Measurements from ENCODE around the gene FBXL3.

Gene FBXL3

GRCh38 chr13:77038907-77039480 lies 12.0 kb upstream of the FBXL3 start:
- TF ChIP-seq CTCF (conservative IDR thresholded peaks at IDR 0.05) (no peak), ZFX (IDR thresholded peaks at IDR 0.05) (no peak)

DNA sequence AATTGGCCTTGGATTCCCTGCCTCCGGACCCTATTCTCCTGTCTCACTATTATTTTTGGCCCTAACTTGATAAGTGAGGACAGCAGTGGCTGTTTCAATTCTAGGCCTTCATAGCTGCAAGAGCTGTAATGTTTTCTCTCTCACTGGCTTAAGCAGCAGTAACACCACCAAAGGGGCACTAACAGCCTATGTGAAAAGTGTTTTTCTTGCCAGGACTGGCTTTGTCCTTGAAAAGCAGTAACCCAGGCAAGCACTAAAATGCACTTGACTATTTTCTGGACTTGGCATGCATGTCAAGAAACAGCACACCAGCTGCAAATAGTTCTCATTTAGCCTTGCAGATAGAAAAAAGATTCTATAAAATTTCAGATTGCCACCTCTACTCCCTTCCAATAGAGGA lies 9.3 kb upstream of the FBXL3 start:
- TF ChIP-seq CTCF (conservative IDR thresholded peaks at IDR 0.05) (no peak), ZFX (IDR thresholded peaks at IDR 0.05) (no peak)
- H3K27ac ChIP-seq: no peak overlapping the region

More at GRCh38 chr13:77038907-77039480, 12.0 kb upstream of the FBXL3 start:
- H3K27ac ChIP-seq: no peak overlapping the region

- TF ChIP-seq CTCF (conservative IDR thresholded peaks at IDR 0.05): no peak
- peak overlapping the region; percentile 47 for H3K27ac ChIP-seq
Observed at GRCh38 chr13:77034881-77035280, 7.9 kb upstream of the FBXL3 start.

GRCh38 chr13:77033717-77034302 lies 6.9 kb upstream of the FBXL3 start:
- TF ChIP-seq ZFX (IDR thresholded peaks at IDR 0.05) (no peak), CTCF (conservative IDR thresholded peaks at IDR 0.05) (no peak)
- peak overlapping the region; percentile 55 for H3K27ac ChIP-seq

DNA sequence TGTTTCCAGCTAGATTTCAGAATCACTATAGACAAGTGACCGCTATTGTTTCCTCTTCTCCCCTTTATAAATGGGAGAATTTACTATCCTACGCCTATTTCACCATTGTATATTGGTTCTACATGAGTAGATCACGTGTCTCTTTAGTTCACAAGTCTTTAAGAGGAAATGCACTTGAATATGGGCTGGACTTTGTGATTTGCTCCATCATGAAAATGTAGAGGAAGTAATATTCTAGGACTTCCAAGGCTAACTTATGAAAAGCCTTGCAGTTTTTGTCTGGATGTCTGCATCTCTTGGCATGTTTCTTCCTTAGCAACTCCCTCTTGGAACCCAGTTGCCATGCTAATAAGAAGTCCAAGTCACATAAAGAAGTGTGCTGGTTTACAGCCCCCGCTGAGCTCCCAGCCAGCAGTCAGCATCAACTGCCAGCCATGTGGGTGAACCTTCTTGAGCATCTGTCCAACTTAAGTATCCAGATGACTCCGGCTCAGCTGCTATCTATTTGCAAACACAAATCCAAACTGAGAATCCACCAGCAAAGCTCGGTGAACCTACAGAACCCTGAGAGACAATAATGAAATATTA lies 4.8 kb upstream of the FBXL3 start:
- H3K27ac ChIP-seq: no peak overlapping the region
- TF ChIP-seq CTCF (conservative IDR thresholded peaks at IDR 0.05) (no peak), ZFX (IDR thresholded peaks at IDR 0.05) (no peak)

DNA sequence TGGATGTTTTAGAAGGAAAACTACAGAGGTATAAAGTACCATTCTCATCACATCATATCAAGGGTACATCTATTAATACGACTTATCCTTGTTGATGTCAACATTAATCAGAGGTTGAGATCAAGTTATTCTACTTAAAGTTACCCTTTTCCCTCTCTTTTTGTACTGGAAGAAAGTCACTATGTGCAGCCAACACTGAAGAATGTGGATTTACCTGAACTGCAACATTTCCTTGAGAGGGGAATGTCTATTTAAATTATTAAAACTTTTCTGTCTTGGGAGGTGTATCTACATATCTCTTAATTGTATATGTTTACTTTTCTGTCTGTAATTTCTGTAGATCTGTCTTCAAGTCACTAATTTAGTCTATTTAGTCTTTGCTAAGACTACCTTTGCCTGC lies 2.5 kb upstream of the FBXL3 start:
- TF ChIP-seq ZFX (IDR thresholded peaks at IDR 0.05) (no peak), CTCF (conservative IDR thresholded peaks at IDR 0.05) (no peak)
- no peak overlapping the region for H3K27ac ChIP-seq

- H3K27ac ChIP-seq: no peak overlapping the region
- no peak for TF ChIP-seq CTCF (conservative IDR thresholded peaks at IDR 0.05)
- no peak for TF ChIP-seq ZFX (IDR thresholded peaks at IDR 0.05)
Observed at GRCh38 chr13:77028202-77028601, 1.2 kb upstream of the FBXL3 start.

Measured in C4-2B (cell line).